OCI-LY1 (cell line): ENCODE data around the gene FILIP1L.

Experiments
- EZH2 ChIP-seq: fragments of 200-600 bp; sonication (generic), shearing (Covaris generic); IDR thresholded peaks from 2 replicates; pipeline ENCODE4 v1.8.0; 2017; ENCODE audit warnings: borderline replicate concordance, mixed run types, mild to moderate bottlenecking, antibody characterized with exemption, low read length, moderate library complexity, mixed read lengths
- TF ChIP-seq, protein P1 (sequence below): fragments of 200-600 bp; sonication (generic), shearing (Covaris generic); IDR thresholded peaks from 2 replicates; pipeline ENCODE4 v1.5.1; 2017; ENCODE audit warnings: mild to moderate bottlenecking, antibody characterized with exemption, low read length, moderate library complexity, mixed read lengths

DNA sequence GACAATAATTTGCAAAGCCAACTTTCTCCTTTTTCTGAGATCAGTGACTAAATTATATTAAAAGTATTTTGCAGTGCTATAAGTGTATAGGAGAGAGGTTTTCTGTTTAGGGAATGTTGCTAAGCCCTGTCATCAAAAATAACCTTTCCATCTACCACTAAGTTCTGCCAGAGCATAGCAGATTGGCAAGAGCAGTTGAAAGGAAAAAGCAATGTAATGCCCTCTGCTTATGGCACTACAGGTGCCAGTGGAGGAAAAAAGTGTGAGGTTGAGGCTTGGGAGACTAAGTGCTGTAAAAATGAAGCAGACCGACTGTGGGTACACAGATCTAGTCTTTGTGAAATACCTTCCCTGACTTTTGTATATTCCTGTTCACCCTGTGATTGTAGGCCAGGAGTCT, 11.5 kb downstream of the FILIP1L start:
- TF ChIP-seq, protein P1, sequence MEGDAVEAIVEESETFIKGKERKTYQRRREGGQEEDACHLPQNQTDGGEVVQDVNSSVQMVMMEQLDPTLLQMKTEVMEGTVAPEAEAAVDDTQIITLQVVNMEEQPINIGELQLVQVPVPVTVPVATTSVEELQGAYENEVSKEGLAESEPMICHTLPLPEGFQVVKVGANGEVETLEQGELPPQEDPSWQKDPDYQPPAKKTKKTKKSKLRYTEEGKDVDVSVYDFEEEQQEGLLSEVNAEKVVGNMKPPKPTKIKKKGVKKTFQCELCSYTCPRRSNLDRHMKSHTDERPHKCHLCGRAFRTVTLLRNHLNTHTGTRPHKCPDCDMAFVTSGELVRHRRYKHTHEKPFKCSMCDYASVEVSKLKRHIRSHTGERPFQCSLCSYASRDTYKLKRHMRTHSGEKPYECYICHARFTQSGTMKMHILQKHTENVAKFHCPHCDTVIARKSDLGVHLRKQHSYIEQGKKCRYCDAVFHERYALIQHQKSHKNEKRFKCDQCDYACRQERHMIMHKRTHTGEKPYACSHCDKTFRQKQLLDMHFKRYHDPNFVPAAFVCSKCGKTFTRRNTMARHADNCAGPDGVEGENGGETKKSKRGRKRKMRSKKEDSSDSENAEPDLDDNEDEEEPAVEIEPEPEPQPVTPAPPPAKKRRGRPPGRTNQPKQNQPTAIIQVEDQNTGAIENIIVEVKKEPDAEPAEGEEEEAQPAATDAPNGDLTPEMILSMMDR: no peak
- no peak for TF ChIP-seq EZH2
